HUES64 (cell line): ENCODE data around the gene CRHR2.

ENCODE experiments used
- H3K27ac ChIP-seq: 2 replicates; pipeline ENCODE4 v1.7.0; 2013; ENCODE audit warnings: low read depth, low read length, inconsistent platforms
- H3K27me3 ChIP-seq: 2 replicates; pipeline ENCODE4 v1.6.1; 2013; ENCODE audit warnings: mild to moderate bottlenecking, low read length; ENCODE audit not compliant: insufficient read depth
- H3K36me3 ChIP-seq: 2 replicates; pipeline ENCODE4 v1.6.1; 2013; ENCODE audit warnings: mild to moderate bottlenecking, low read length; ENCODE audit not compliant: insufficient read depth
- H3K4me1 ChIP-seq: 2 replicates; pipeline ENCODE4 v1.6.1; 2013; ENCODE audit warnings: mild to moderate bottlenecking, low read length, moderate library complexity; ENCODE audit not compliant: insufficient read depth
- H3K4me3 ChIP-seq: 2 replicates; pipeline ENCODE4 v1.5.1; 2013; ENCODE audit warnings: mild to moderate bottlenecking, low read length, moderate library complexity
- H3K9ac ChIP-seq: 2 replicates; pipeline ENCODE4 v1.6.1; 2013; ENCODE audit warnings: mild to moderate bottlenecking, low read depth, low read length
- H3K9me3 ChIP-seq: 2 replicates; pipeline ENCODE4 v1.6.1; 2013; ENCODE audit warnings: low read depth, low read length; ENCODE audit not compliant: insufficient read depth
- WGBS: fragments of 150-250, 120-280 bp; methylation state at CpG from one replicate; pipeline ENCODE4 v1.1.7; 2013; ENCODE audit warnings: missing lambda C conversion rate; 5-methylcytosine and 5-hydroxymethylcytosine counted together

The CRHR2 gene

DNA sequence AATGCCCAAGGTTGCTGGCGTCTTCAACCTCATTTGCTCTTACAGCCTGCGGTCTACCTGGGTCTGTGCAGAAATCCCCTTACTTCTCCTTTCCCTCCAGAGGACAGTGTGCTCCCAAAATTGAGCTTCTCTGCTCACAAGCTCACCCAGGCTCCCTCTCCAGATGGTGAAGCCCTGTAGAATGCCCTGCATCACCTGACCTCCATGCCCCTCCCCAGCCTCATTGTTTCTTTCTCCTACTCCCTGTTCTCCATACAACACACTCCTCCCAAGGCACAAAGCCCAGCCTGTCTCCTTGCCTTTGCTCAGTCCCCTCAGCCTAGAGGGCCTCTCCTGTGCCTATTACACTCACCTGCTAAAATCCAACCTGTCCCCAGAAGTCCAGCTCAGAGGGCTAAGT, 3.5 kb downstream of the CRHR2 start:
- Histone ChIP-seq H3K9ac (no peak overlapping the region), H3K27ac (no peak overlapping the region), H3K27me3 (peaks cover 47% of the 10 kb centered on the region), H3K9me3 (no peaks in the 10 kb centered on the region), H3K4me3 (no peak overlapping the region), H3K4me1 (peaks cover 3% of the 10 kb centered on the region), H3K36me3 (no peaks in the 10 kb centered on the region)
- WGBS, result 88% methylated on average over 2 of the region's 2 CpGs

DNA sequence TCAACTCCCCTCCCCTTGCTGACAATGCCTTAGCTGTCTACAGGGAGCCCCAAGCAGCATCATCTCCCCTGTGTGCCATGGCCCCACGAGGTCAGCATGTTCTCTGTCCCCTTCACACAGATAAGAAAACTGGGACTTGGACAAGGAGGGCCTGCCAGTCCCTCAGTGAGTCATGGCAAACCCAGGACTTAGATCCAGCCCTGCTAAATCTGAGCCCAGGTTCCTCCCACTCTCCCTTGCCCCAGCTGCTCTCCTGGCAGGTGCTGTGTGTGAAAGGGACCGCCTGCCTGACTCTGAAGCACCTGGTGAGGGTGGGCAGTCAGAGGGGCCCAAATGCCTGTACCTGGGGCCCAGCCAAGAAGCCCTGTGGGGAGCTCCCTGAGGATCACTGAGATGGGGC, 7.4 kb downstream of the CRHR2 start:
- peaks cover 9% of the 10 kb centered on the region for H3K27me3 ChIP-seq
- peaks cover 3% of the 10 kb centered on the region; the same call in 1 of the 2 replicates for H3K4me1 ChIP-seq

DNA sequence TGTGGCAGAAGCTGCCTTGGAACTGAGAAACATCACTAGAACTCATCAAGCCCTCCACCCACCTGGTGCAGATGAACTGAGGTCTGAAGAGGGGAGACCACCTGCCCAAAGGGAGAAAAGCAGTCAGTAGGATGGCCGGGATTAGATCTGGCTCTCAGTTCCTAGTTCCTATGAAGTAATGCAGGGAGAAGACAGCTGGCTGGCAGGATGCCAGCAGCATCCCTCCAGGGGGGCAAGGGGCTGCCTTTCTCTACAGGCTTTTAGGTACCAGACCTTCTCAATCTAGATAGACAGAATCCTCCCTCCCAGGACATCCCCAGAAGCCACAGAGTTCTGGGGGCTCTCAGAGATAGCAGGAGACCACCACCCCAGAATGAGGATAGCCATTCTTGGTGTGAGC, 7.8 kb downstream of the CRHR2 start:
- Histone ChIP-seq H3K9ac (no peak overlapping the region), H3K36me3 (no peaks in the 10 kb centered on the region), H3K9me3 (no peaks in the 10 kb centered on the region), H3K27ac (no peak overlapping the region), H3K4me1 (peaks cover 3% of the 10 kb centered on the region; the same call in 1 of the 2 replicates), H3K4me3 (no peak overlapping the region), H3K27me3 (peaks cover 4% of the 10 kb centered on the region)
- 82% methylated on average over 1 of the region's 1 CpG for WGBS

More for the DNA sequence above, 7.4 kb downstream of the CRHR2 start:
- Histone ChIP-seq H3K9me3 (no peaks in the 10 kb centered on the region), H3K4me3 (no peak overlapping the region), H3K9ac (no peak overlapping the region), H3K36me3 (no peaks in the 10 kb centered on the region), H3K27ac (no peak overlapping the region)
- WGBS, result 42% methylated on average over 2 of the region's 2 CpGs

GRCh38 chr7:30671793-30672465, 10.3 kb downstream of the CRHR2 start:
- H3K4me3 ChIP-seq, result no peak overlapping the region
- 12% methylated on average over 6 of the region's 6 CpGs for WGBS
- no peaks in the 10 kb centered on the region for H3K4me1 ChIP-seq
- H3K27me3 ChIP-seq, result no peaks in the 10 kb centered on the region
- H3K36me3 ChIP-seq, result no peaks in the 10 kb centered on the region
- H3K9me3 ChIP-seq, result no peaks in the 10 kb centered on the region
- H3K27ac ChIP-seq, result no peak overlapping the region
- no peak overlapping the region for H3K9ac ChIP-seq

DNA sequence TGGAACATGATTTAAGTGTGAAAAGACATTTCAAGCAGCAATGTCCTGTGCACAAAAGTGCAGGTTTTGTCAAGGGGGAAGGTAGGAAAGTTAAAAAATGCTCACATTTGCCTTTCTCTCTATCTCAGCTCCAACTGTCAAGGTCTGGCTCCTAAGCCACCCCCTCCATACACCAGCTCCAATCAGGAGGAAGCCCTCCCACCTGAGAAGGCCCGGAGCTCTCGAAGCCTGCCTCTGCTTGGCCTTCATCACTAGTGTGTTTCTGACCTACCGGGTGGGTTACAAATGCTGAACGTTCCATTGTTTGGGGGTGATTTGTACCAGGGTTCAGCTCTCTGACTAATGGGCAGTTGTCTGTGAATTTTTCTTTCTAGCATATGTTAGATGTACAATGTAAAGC, 14.2 kb downstream of the CRHR2 start:
- no peaks in the 10 kb centered on the region for H3K4me1 ChIP-seq
- H3K36me3 ChIP-seq, result no peaks in the 10 kb centered on the region
- no peaks in the 10 kb centered on the region for H3K27me3 ChIP-seq
- H3K27ac ChIP-seq, result no peak overlapping the region
- no peaks in the 10 kb centered on the region for H3K9me3 ChIP-seq
- H3K4me3 ChIP-seq, result no peak overlapping the region
- no peak overlapping the region for H3K9ac ChIP-seq
- 81% methylated on average over 4 of the region's 4 CpGs for WGBS

DNA sequence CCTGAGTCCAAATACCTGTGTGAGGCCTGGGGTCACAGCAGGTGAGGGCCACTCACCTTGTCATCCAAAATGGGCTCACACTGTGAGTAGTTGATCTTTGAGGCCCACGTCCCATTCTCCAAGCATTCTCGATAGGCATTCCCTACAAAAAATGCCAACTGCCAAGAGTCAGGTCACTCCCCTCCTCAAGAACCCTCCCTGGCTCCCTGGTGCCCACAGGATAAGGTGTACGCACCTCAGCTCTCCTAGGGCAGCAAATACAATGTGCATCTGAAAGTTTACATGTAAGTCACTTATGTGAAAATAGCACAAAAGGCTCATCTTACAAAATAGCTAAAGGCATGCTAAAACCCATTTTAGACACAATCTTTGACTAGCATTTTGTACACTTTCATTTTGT, 15.1 kb downstream of the CRHR2 start:
- Histone ChIP-seq H3K9me3 (no peaks in the 10 kb centered on the region), H3K4me1 (no peaks in the 10 kb centered on the region), H3K4me3 (no peak overlapping the region), H3K27me3 (no peaks in the 10 kb centered on the region), H3K9ac (no peak overlapping the region), H3K36me3 (no peaks in the 10 kb centered on the region), H3K27ac (no peak overlapping the region)
- 85% methylated on average over 3 of the region's 3 CpGs for WGBS

- WGBS, result 90% methylated on average over 11 of the region's 11 CpGs
- H3K27me3 ChIP-seq, result no peaks in the 10 kb centered on the region
- no peaks in the 10 kb centered on the region for H3K9me3 ChIP-seq
- no peaks in the 10 kb centered on the region for H3K36me3 ChIP-seq
- H3K9ac ChIP-seq, result no peak overlapping the region
- H3K4me3 ChIP-seq, result no peak overlapping the region
- H3K27ac ChIP-seq, result no peak overlapping the region
- H3K4me1 ChIP-seq, result no peaks in the 10 kb centered on the region
These were observed 16.8 kb downstream of the CRHR2 start for GRCh38 chr7:30665449-30665848.

DNA sequence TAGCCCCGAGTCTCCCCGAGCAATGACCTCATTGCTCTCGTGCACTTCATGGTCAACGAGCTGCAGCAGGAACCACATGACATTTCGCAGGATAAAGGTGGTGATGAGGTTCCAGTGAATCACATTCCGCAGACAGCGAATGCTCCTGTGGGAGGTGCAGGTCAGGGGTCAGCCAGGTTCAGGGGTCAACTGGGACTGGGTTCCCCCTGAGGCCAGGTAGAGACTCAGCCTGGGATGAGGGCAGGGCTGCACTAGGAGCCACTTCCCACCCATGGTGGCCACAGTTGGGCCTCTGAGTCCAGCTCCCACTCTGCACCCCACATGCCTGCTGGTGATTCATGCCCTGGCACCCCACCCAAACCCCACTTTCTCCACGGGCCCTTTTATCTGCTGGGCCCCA, 17.2 kb downstream of the CRHR2 start:
- WGBS, result 92% methylated on average over 8 of the region's 8 CpGs
- Histone ChIP-seq H3K27me3 (no peaks in the 10 kb centered on the region), H3K4me3 (no peak overlapping the region)

GRCh38 chr7:30664184-30664885, 17.9 kb downstream of the CRHR2 start:
- Histone ChIP-seq H3K4me3 (no peak overlapping the region), H3K4me1 (no peaks in the 10 kb centered on the region), H3K36me3 (no peaks in the 10 kb centered on the region), H3K9me3 (no peaks in the 10 kb centered on the region), H3K27me3 (no peaks in the 10 kb centered on the region), H3K9ac (no peak overlapping the region), H3K27ac (no peak overlapping the region)
- WGBS, result 93% methylated on average over 2 of the region's 2 CpGs

More for the DNA sequence above, 17.2 kb downstream of the CRHR2 start:
- Histone ChIP-seq H3K4me1 (no peaks in the 10 kb centered on the region), H3K9me3 (no peaks in the 10 kb centered on the region), H3K27ac (no peak overlapping the region), H3K9ac (no peak overlapping the region), H3K36me3 (no peaks in the 10 kb centered on the region)

GRCh38 chr7:30663414-30663813, 18.8 kb downstream of the CRHR2 start:
- H3K27me3 ChIP-seq, result no peaks in the 10 kb centered on the region
- 90% methylated on average over 4 of the region's 4 CpGs for WGBS
- no peaks in the 10 kb centered on the region for H3K4me1 ChIP-seq
- H3K9me3 ChIP-seq, result no peaks in the 10 kb centered on the region
- H3K27ac ChIP-seq, result no peak overlapping the region
- no peak overlapping the region for H3K4me3 ChIP-seq
- H3K9ac ChIP-seq, result no peak overlapping the region
- no peaks in the 10 kb centered on the region; the same call in 1 of the 2 replicates for H3K36me3 ChIP-seq

DNA sequence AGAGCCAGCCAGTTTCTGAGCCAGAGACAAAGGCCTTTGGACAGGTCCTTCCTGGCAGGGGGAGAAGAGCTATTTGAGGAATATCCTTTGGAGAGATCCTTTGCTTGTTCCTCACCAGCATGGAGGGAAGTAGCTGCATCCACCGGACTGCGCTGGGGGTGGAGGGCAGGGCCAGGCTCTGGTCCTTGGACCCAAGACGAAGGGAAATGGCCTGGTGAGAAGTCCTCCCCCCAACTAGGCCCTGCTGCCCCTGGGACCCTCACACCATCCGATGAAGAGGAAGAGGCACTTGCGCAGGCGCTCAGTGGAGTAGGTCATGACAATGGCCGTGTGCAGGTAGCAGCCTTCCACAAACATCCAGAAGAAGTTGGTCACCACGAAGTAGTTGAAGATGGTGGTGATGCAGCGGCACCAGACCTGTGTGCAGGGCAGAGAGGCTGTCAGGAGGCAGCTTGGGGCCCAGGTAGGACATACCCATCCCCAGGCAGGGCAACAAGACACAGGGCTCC, 19.8 kb downstream of the CRHR2 start:
- Histone ChIP-seq H3K27ac (no peak overlapping the region), H3K9me3 (no peaks in the 10 kb centered on the region), H3K27me3 (no peaks in the 10 kb centered on the region), H3K4me1 (no peaks in the 10 kb centered on the region), H3K4me3 (no peak overlapping the region), H3K9ac (no peak overlapping the region), H3K36me3 (no peaks in the 10 kb centered on the region; the same call in 1 of the 2 replicates)
- WGBS, result 90% methylated on average over 9 of the region's 9 CpGs
